H9 (cell line): ENCODE data around the gene CFAP77. TPM values are rescaled to one million over a fixed set of nuclear protein-coding genes. Genes with fewer than 3 reads are reported as not detected.

Source experiments
- DNase-seq: peaks from one replicate; pipeline ENCODE4 v3.0.0-alpha.2; 2017
- H2AFZ ChIP-seq: one replicate; pipeline ENCODE4 v1.6.1; 2013; ENCODE audit warnings: mild to moderate bottlenecking, low read length, control low read depth, moderate library complexity
- H2AK5ac ChIP-seq: 2 replicates; pipeline ENCODE4 v1.6.1; 2013; ENCODE audit warnings: low read length, control low read depth, mixed read lengths; ENCODE audit not compliant: insufficient read length
- H2BK120ac ChIP-seq: one replicate; pipeline ENCODE4 v1.6.1; 2013; ENCODE audit warnings: low read depth, mild to moderate bottlenecking, low read length, control low read depth, inconsistent platforms; ENCODE audit not compliant: poor library complexity, severe bottlenecking
- H2BK12ac ChIP-seq: 2 replicates; pipeline ENCODE4 v1.6.1; 2013; ENCODE audit warnings: low read length, control low read depth, mixed read lengths, low read depth; ENCODE audit not compliant: insufficient read length
- H2BK15ac ChIP-seq: 2 replicates; pipeline ENCODE4 v1.6.1; 2013; ENCODE audit warnings: low read depth, low read length, control low read depth
- H2BK20ac ChIP-seq: one replicate; pipeline ENCODE4 v1.6.1; 2013; ENCODE audit warnings: low read depth, mild to moderate bottlenecking, low read length, control low read depth, inconsistent platforms; ENCODE audit not compliant: poor library complexity, severe bottlenecking
- H2BK5ac ChIP-seq: 2 replicates; pipeline ENCODE4 v1.6.1; 2013; ENCODE audit warnings: low read length, control low read depth, mixed read lengths; ENCODE audit not compliant: insufficient read length
- H3K14ac ChIP-seq: 2 replicates; pipeline ENCODE4 v1.6.1; 2013; ENCODE audit warnings: low read length, control low read depth; ENCODE audit not compliant: insufficient read depth
- H3K18ac ChIP-seq: 2 replicates; pipeline ENCODE4 v1.6.1; 2013; ENCODE audit warnings: low read depth, mild to moderate bottlenecking, mixed read lengths, low read length, control low read depth; ENCODE audit not compliant: insufficient read length
- H3K23ac ChIP-seq: 2 replicates; pipeline ENCODE4 v1.6.1; 2013; ENCODE audit warnings: low read length, control low read depth, mixed read lengths, low read depth; ENCODE audit not compliant: insufficient read length
- H3K23me2 ChIP-seq: 2 replicates; pipeline ENCODE4 v1.6.1; 2013; ENCODE audit warnings: low read depth, mild to moderate bottlenecking, mixed read lengths, low read length, control low read depth; ENCODE audit not compliant: insufficient read length, poor library complexity, severe bottlenecking
- H3K27ac ChIP-seq: 2 replicates; pipeline ENCODE4 v1.5.1; 2013; ENCODE audit warnings: low read length, control low read depth, mixed read lengths, low read depth; ENCODE audit not compliant: insufficient read length
- H3K27me3 ChIP-seq: 2 replicates; pipeline ENCODE4 v1.6.1; 2013; ENCODE audit warnings: low read length, control low read depth, inconsistent platforms; ENCODE audit not compliant: insufficient read depth
- H3K4ac ChIP-seq: 2 replicates; pipeline ENCODE4 v1.6.1; 2013; ENCODE audit warnings: low read depth, mild to moderate bottlenecking, control low read depth, inconsistent platforms, low read length, moderate library complexity
- H3K4me1 ChIP-seq: 2 replicates; pipeline ENCODE4 v1.6.1; 2013; ENCODE audit warnings: low read length, control low read depth, inconsistent platforms; ENCODE audit not compliant: insufficient read depth
- H3K4me2 ChIP-seq: 2 replicates; pipeline ENCODE4 v1.6.1; 2013; ENCODE audit warnings: low read length, control low read depth, mixed read lengths; ENCODE audit not compliant: insufficient read length, insufficient read depth
- H3K56ac ChIP-seq: 2 replicates; pipeline ENCODE4 v1.6.1; 2013; ENCODE audit warnings: low read depth, mild to moderate bottlenecking, mixed read lengths, low read length, control low read depth; ENCODE audit not compliant: insufficient read length
- H3K79me1 ChIP-seq: 2 replicates; pipeline ENCODE4 v1.6.1; 2013; ENCODE audit warnings: low read depth, mild to moderate bottlenecking, moderate library complexity, low read length, control low read depth, inconsistent platforms; ENCODE audit not compliant: insufficient read depth, poor library complexity, severe bottlenecking
- H3K79me2 ChIP-seq: 2 replicates; pipeline ENCODE4 v1.6.1; 2013; ENCODE audit warnings: low read length, control low read depth, inconsistent platforms; ENCODE audit not compliant: insufficient read depth
- H3K9ac ChIP-seq: 2 replicates; pipeline ENCODE4 v1.6.1; 2013; ENCODE audit warnings: low read length, control low read depth, mixed read lengths; ENCODE audit not compliant: insufficient read length; ENCODE audit errors: extremely low read depth
- H3K9me3 ChIP-seq: one replicate; pipeline ENCODE4 v1.6.1; 2013; ENCODE audit warnings: low read depth, low read length, inconsistent platforms; ENCODE audit not compliant: control insufficient read depth
- H3T11ph ChIP-seq: one replicate; pipeline ENCODE4 v1.6.1; 2013; ENCODE audit warnings: mild to moderate bottlenecking, low read length, control low read depth, inconsistent platforms
- H4K20me1 ChIP-seq: one replicate; pipeline ENCODE4 v1.6.1; 2013; ENCODE audit not compliant: control insufficient read depth, insufficient read length, insufficient read depth
- H4K5ac ChIP-seq: 2 replicates; pipeline ENCODE4 v1.6.1; 2013; ENCODE audit warnings: low read depth, mild to moderate bottlenecking, mixed read lengths, low read length, control low read depth; ENCODE audit not compliant: insufficient read length
- H4K8ac ChIP-seq: replicated peaks from 2 replicates; pipeline ENCODE4 v1.6.1; 2013; ENCODE audit warnings: low read length, control low read depth, mixed read lengths, low read depth; ENCODE audit not compliant: insufficient read length
- H4K91ac ChIP-seq: 2 replicates; pipeline ENCODE4 v1.6.1; 2013; ENCODE audit warnings: low read depth, mild to moderate bottlenecking, moderate library complexity, mixed read lengths, low read length, control low read depth; ENCODE audit not compliant: insufficient read length
- H3K27ac Mint-ChIP-seq, 3 experiments: 2 replicates in 2 of 3; 3 replicates in 1 of 3; pipeline ENCODE4 v1.8.0; 2020 to 2021; ENCODE audit warnings: mixed read lengths in 3 of 3, mild to moderate bottlenecking in 1 of 3, moderate library complexity in 1 of 3
- H3K27me3 Mint-ChIP-seq: 2 replicates; pipeline ENCODE4 v1.8.0; 2021; ENCODE audit warnings: low read depth, mild to moderate bottlenecking, moderate library complexity, mixed read lengths
- H3K36me3 Mint-ChIP-seq, 3 experiments: 2 replicates in 2 of 3; 3 replicates in 1 of 3; pipeline ENCODE4 v1.8.0; 2020 to 2021; ENCODE audit warnings: low read depth in 3 of 3, mixed read lengths in 3 of 3; ENCODE audit not compliant: insufficient read depth in 1 of 3
- H3K4me1 Mint-ChIP-seq, 2 experiments: 2 replicates each; pipeline ENCODE4 v1.8.0; 2020; ENCODE audit warnings: mixed read lengths in 2 of 2
- H3K4me3 Mint-ChIP-seq, 2 experiments: 2 replicates in 1 of 2; 3 replicates in 1 of 2; pipeline ENCODE4 v1.8.0; 2020 to 2021; ENCODE audit warnings: mild to moderate bottlenecking in 2 of 2, mixed read lengths in 2 of 2, moderate library complexity in 1 of 2
- H3K9me3 Mint-ChIP-seq, 2 experiments: 2 replicates in 1 of 2; 3 replicates in 1 of 2; pipeline ENCODE4 v1.8.0; 2020; ENCODE audit warnings: mild to moderate bottlenecking in 2 of 2, mixed read lengths in 2 of 2, moderate library complexity in 1 of 2
- CTCF ChIP-seq: fragments of 200-600 bp; sonication (generic); conservative IDR thresholded peaks from 3 replicates; pipeline ENCODE4 v1.8.0; 2021; ENCODE audit warnings: antibody characterized with exemption, mild to moderate bottlenecking
- WGBS: extraction: QIAGEN DNeasy Blood & Tissue Kit; methylation state at CpG from one replicate; pipeline ENCODE4 v1.1.7; 2013; ENCODE audit warnings: missing lambda C conversion rate, low lambda C conversion rate, mixed read lengths; ENCODE audit not compliant: insufficient read length; ENCODE audit errors: extremely low coverage; 5-methylcytosine and 5-hydroxymethylcytosine counted together
- total RNA-seq: library from RNA; stranded (reverse); gene quantifications from 2 replicates; pipeline ENCODE4 v1.2.1, GENCODE V29; 2021

CFAP77 gene
- total RNA-seq, 1 experiment from 2014 or later = 0.72 TPM

GRCh38 chr9:132412089-132412488 is 2.1 kb downstream of the CFAP77 start:
- Mint-ChIP-seq H3K27me3 (peaks cover 52% of the 10 kb centered on the region), H3K4me1 (peaks cover 32 to 42% of the 10 kb centered on the region in 2 experiments), H3K27ac (no peak overlapping the region), H3K4me3 (peak overlapping the region in 1 of 2 experiments; percentile 43; a peak in 1 of 5 replicates), H3K36me3 (no peaks in the 10 kb centered on the region; a peak in 1 of 7 replicates), H3K9me3 (no peaks in the 10 kb centered on the region; a peak in 1 of 5 replicates)
- Histone ChIP-seq H3K27me3 (no peaks in the 10 kb centered on the region; the same call in 1 of the 2 replicates), H3K27ac (no peak overlapping the region), H3K4me1 (no peaks in the 10 kb centered on the region), H4K8ac (no peak overlapping the region), H3K4me2 (no peak overlapping the region), H3K9me3 (no peaks in the 10 kb centered on the region), H3K56ac (no peak overlapping the region), H3K23me2 (peaks cover 14% of the 10 kb centered on the region), H2BK15ac (no peak overlapping the region), H4K91ac (no peak overlapping the region), H4K20me1 (no peaks in the 10 kb centered on the region), H2BK12ac (no peak overlapping the region), H3K79me1 (no peaks in the 10 kb centered on the region), H2AFZ (no peak overlapping the region), H3K79me2 (no peaks in the 10 kb centered on the region), H3T11ph (no peak overlapping the region), H2BK120ac (no peak overlapping the region), H2AK5ac (no peak overlapping the region), H4K5ac (no peak overlapping the region), H3K23ac (no peak overlapping the region), H3K14ac (no peak overlapping the region), H2BK20ac (no peak overlapping the region), H3K4ac (no peak overlapping the region), H2BK5ac (no peak overlapping the region), H3K18ac (no peak overlapping the region), H3K9ac (no peak overlapping the region)
- peak; percentile 70 for DNase-seq
- TF ChIP-seq CTCF = peak; percentile 88
- WGBS = no CpG with 5 or more reads among the region's 8 CpGs
